ENCODE measurements around the gene RAB26.
"Not testable (repeated sequence)": the region's sequence is repeated elsewhere in the genome, so short reads cannot be mapped to it uniquely, and the experiment has no call there.

Gene RAB26

GRCh38 chr16:2117341-2117740, 31.1 kb upstream of the RAB26 start:
- H3K4me3 ChIP-seq (ENCODE audit: low read depth, low read length); POLR2A ChIA-PET; H3K27ac ChIP-seq (ENCODE audit: extremely low read depth, low read depth, low read length); H3K4me1 ChIP-seq (ENCODE audit: control insufficient read depth, insufficient read depth, low read length); H3K36me3 ChIP-seq (ENCODE audit: control insufficient read depth in 2 of 2, insufficient read depth in 1 of 2, low read length in 2 of 2); CTCF ChIA-PET; H3K9me3 ChIP-seq (ENCODE audit: control insufficient read depth, insufficient read depth, low read depth, low read length): not testable (repeated sequence)

- H3K4me1 ChIP-seq (ENCODE audit: control insufficient read depth, insufficient read depth, low read length); H3K36me3 ChIP-seq (ENCODE audit: control insufficient read depth in 2 of 2, insufficient read depth in 1 of 2, low read length in 2 of 2); CTCF ChIA-PET; H3K4me3 ChIP-seq (ENCODE audit: low read depth, low read length); H3K9me3 ChIP-seq (ENCODE audit: control insufficient read depth, insufficient read depth, low read depth, low read length); POLR2A ChIA-PET; H3K27ac ChIP-seq (ENCODE audit: extremely low read depth, low read depth, low read length): not testable (repeated sequence)
- 0 out of 2 replicates have a peak, but pooled peaks have one; percentile 25 for TF ChIP-seq GLIS1 (tag by site-specific recombination; IDR thresholded peaks at IDR 0.05)
Measured at GRCh38 chr16:2117960-2118722, 30.3 kb upstream of the RAB26 start.

GRCh38 chr16:2121325-2121724, 27.1 kb upstream of the RAB26 start:
- ChIA-PET POLR2A (interaction anchor here (0.7 to 2.5 kb wide), 5 partner anchors 14 to 166 kb away, joined by 3 to 9 read pairs (median 3); partner anchors contain the start of genes PKD1 and TRAF7), CTCF (interaction anchor here (0.6 to 2.2 kb wide), 8 partner anchors 19 to 131 kb away, joined by 3 to 34 read pairs (median 3); no protein-coding TSS in a partner anchor)
- not testable (repeated sequence) for H3K27ac ChIP-seq (ENCODE audit: extremely low read depth, low read depth, low read length); H3K4me3 ChIP-seq (ENCODE audit: low read depth, low read length); H3K9me3 ChIP-seq (ENCODE audit: control insufficient read depth, insufficient read depth, low read depth, low read length); H3K4me1 ChIP-seq (ENCODE audit: control insufficient read depth, insufficient read depth, low read length); H3K36me3 ChIP-seq (ENCODE audit: control insufficient read depth in 2 of 2, insufficient read depth in 1 of 2, low read length in 2 of 2)
- peak; percentile 55 for TF ChIP-seq PRDM1 (tag by site-specific recombination; IDR thresholded peaks at IDR 0.05)
- peak; percentile 75 for TF ChIP-seq ZNF654 (tag by site-specific recombination; IDR thresholded peaks at IDR 0.05; ENCODE audit: low read depth)
- TF ChIP-seq ZNF366 (tag by site-specific recombination; conservative IDR thresholded peaks at IDR 0.05): 0 out of 2 replicates have a peak, but pooled peaks have one; percentile 12
- peak; percentile 28; the same call in 1 of the 2 replicates for TF ChIP-seq ZNF600 (tag by site-specific recombination; IDR thresholded peaks at IDR 0.05)
- TF ChIP-seq CTCF (tag by site-specific recombination; IDR thresholded peaks at IDR 0.05): peak; percentile 61

- H3K27ac ChIP-seq (ENCODE audit: extremely low read depth, low read depth, low read length): no peak overlapping the region
- H3K4me3 ChIP-seq (ENCODE audit: low read depth, low read length): no peak overlapping the region
- CTCF ChIA-PET: interaction anchor here (1.0 to 2.2 kb wide), 4 partner anchors 19 to 99 kb away, joined by 3 to 34 read pairs (median 6); no protein-coding TSS in a partner anchor
- H3K9me3 ChIP-seq (ENCODE audit: control insufficient read depth, insufficient read depth, low read depth, low read length): no peaks in the 10 kb centered on the region
- H3K4me1 ChIP-seq (ENCODE audit: control insufficient read depth, insufficient read depth, low read length): peaks cover 10% of the 10 kb centered on the region
- no peaks in the 10 kb centered on the region for H3K36me3 ChIP-seq (ENCODE audit: control insufficient read depth in 2 of 2, insufficient read depth in 1 of 2, low read length in 2 of 2)
- POLR2A ChIA-PET: interaction anchor here (0.7 to 2.5 kb wide), 4 partner anchors 14 to 33 kb away, joined by 3 to 9 read pairs (median 3); partner anchors contain the start of genes PKD1 and TRAF7
- TF ChIP-seq ZBTB6 (tag by site-specific recombination; IDR thresholded peaks at IDR 0.05): peak; percentile 9; the same call in 1 of the 2 replicates
- TF ChIP-seq ZNF639 (tag by site-specific recombination; IDR thresholded peaks at IDR 0.05): no peak
Measured at GRCh38 chr16:2121853-2122252, 26.6 kb upstream of the RAB26 start.

- Histone ChIP-seq H3K27ac (ENCODE audit: extremely low read depth, low read depth, low read length) (no peak overlapping the region), H3K4me3 (ENCODE audit: low read depth, low read length) (no peak overlapping the region), H3K9me3 (ENCODE audit: control insufficient read depth, insufficient read depth, low read depth, low read length) (no peaks in the 10 kb centered on the region), H3K36me3 (ENCODE audit: control insufficient read depth in 2 of 2, insufficient read depth in 1 of 2, low read length in 2 of 2) (no peaks in the 10 kb centered on the region), H3K4me1 (ENCODE audit: control insufficient read depth, insufficient read depth, low read length) (peaks cover 10% of the 10 kb centered on the region)
- ChIA-PET CTCF (no interaction called here), POLR2A (interaction anchor here (1.1 to 2.5 kb wide), 2 partner anchors 18 to 33 kb away, joined by 3 to 9 read pairs; partner anchors contain the start of gene TRAF7)
- TF ChIP-seq CTCF (tag by site-specific recombination; IDR thresholded peaks at IDR 0.05) (no peak), HIC1 (tag by site-specific recombination; IDR thresholded peaks at IDR 0.05) (0 out of 2 replicates have a peak, but pooled peaks have one; percentile 38), ZNF692 (tag by site-specific recombination; IDR thresholded peaks at IDR 0.05) (peak; percentile 24; the same call in 1 of the 2 replicates), HOXC10 (CRISPR knock-in tag; IDR thresholded peaks at IDR 0.05) (no peak)
Measured at GRCh38 chr16:2122429-2122828, 26.0 kb upstream of the RAB26 start.

Data from HEK293 (cell line).